Measurements from ENCODE around the gene AGXT. TPM values are rescaled to one million over a fixed set of nuclear protein-coding genes. Genes with fewer than 3 reads are reported as not detected.

The AGXT gene
- total RNA-seq, 1 experiment from 2014 or later = 0.34 TPM

DNA sequence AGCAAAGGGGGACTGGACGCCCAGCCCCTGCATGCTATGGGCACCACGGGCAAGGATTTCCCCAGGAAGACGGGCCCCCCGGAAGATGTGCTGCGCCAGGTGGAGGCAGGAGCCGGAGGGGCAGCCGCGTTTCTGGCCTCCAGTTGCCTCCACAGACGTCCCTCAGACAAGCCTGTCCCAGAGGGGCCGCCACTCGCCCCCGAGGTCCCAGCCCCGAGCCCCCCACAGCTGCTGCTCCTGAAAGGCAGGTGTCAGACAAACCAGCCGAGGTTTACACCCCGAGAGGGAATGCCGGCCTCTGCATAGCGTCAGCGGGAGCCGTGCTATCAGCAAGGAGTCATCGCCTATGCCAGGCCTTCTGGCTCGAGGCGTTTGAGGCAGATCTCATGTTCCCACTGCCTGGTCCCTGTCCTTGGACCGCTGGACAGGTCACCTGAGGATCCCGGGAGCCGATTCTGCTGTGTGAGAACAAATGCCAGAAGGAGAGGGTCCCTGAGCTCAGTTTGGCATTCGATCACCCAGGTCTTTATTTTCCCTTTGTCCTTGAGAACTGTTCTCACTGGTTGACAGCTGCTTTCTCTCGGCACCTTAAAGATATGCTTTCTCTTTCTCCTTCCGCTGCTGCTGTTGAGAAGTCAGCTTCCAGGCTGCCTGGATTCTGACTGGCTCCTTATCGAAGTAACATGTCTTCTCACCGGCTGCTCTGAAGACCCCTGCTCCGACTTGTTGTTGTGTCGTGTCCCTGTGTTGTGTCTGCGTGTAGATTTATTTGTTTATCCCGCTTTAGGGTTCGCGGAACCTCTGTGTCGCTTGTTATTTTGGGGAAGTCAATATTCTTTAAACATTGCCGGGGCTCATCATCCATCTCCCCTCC lies 58.1 kb downstream of the AGXT start:
- no peaks in the 10 kb centered on the region for H3K9me3 ChIP-seq (ENCODE audit: control insufficient read depth in 1 of 2, insufficient read depth in 1 of 2, low read depth in 1 of 2, low read length in 2 of 2)
- no peak for DNase-seq (ENCODE audit: low read depth, low spot score)
- no TSS peak for BruUV-seq (replicated peaks)
- no peak for TF ChIP-seq CBX3 (IDR thresholded peaks at IDR 0.05; ENCODE audit: low read depth)
- TF ChIP-seq TCF7L2 (IDR thresholded peaks at IDR 0.05; ENCODE audit: borderline replicate concordance, extremely low read depth, insufficient read depth, insufficient read length) = no peak
- no peak for TF ChIP-seq SP1 (IDR thresholded peaks at IDR 0.05; ENCODE audit: low read depth)
- TF ChIP-seq POLR2AphosphoS5 (IDR thresholded peaks at IDR 0.05; ENCODE audit: low read depth, low read length) = no peak
- TF ChIP-seq RAD21 (IDR thresholded peaks at IDR 0.05; ENCODE audit: low read depth) = no peak
- TF ChIP-seq, protein P1, sequence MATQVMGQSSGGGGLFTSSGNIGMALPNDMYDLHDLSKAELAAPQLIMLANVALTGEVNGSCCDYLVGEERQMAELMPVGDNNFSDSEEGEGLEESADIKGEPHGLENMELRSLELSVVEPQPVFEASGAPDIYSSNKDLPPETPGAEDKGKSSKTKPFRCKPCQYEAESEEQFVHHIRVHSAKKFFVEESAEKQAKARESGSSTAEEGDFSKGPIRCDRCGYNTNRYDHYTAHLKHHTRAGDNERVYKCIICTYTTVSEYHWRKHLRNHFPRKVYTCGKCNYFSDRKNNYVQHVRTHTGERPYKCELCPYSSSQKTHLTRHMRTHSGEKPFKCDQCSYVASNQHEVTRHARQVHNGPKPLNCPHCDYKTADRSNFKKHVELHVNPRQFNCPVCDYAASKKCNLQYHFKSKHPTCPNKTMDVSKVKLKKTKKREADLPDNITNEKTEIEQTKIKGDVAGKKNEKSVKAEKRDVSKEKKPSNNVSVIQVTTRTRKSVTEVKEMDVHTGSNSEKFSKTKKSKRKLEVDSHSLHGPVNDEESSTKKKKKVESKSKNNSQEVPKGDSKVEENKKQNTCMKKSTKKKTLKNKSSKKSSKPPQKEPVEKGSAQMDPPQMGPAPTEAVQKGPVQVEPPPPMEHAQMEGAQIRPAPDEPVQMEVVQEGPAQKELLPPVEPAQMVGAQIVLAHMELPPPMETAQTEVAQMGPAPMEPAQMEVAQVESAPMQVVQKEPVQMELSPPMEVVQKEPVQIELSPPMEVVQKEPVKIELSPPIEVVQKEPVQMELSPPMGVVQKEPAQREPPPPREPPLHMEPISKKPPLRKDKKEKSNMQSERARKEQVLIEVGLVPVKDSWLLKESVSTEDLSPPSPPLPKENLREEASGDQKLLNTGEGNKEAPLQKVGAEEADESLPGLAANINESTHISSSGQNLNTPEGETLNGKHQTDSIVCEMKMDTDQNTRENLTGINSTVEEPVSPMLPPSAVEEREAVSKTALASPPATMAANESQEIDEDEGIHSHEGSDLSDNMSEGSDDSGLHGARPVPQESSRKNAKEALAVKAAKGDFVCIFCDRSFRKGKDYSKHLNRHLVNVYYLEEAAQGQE (IDR thresholded peaks at IDR 0.05; ENCODE audit: low read depth) = no peak
- no peak for TF ChIP-seq SRF (IDR thresholded peaks at IDR 0.05; ENCODE audit: low read depth)
- TF ChIP-seq, protein P2, sequence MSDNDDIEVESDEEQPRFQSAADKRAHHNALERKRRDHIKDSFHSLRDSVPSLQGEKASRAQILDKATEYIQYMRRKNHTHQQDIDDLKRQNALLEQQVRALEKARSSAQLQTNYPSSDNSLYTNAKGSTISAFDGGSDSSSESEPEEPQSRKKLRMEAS (IDR thresholded peaks at IDR 0.05) = no peak
- TF ChIP-seq CEBPB (IDR thresholded peaks at IDR 0.05; ENCODE audit: low read depth) = no peak
- TF ChIP-seq, protein P3, sequence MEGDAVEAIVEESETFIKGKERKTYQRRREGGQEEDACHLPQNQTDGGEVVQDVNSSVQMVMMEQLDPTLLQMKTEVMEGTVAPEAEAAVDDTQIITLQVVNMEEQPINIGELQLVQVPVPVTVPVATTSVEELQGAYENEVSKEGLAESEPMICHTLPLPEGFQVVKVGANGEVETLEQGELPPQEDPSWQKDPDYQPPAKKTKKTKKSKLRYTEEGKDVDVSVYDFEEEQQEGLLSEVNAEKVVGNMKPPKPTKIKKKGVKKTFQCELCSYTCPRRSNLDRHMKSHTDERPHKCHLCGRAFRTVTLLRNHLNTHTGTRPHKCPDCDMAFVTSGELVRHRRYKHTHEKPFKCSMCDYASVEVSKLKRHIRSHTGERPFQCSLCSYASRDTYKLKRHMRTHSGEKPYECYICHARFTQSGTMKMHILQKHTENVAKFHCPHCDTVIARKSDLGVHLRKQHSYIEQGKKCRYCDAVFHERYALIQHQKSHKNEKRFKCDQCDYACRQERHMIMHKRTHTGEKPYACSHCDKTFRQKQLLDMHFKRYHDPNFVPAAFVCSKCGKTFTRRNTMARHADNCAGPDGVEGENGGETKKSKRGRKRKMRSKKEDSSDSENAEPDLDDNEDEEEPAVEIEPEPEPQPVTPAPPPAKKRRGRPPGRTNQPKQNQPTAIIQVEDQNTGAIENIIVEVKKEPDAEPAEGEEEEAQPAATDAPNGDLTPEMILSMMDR (IDR thresholded peaks at IDR 0.05 in 2 of 3, conservative IDR thresholded peaks at IDR 0.05 in 1 of 3; ENCODE audit: borderline replicate concordance in 1 of 3, insufficient read depth in 1 of 3, low read depth in 2 of 3, low read length in 2 of 3) = no peak
- no peak for TF ChIP-seq POLR2A (IDR thresholded peaks at IDR 0.05; ENCODE audit: borderline replicate concordance, extremely low read depth, insufficient read depth, insufficient read length)
- TF ChIP-seq JUND (IDR thresholded peaks at IDR 0.05) = no peak
- TF ChIP-seq, protein P4, sequence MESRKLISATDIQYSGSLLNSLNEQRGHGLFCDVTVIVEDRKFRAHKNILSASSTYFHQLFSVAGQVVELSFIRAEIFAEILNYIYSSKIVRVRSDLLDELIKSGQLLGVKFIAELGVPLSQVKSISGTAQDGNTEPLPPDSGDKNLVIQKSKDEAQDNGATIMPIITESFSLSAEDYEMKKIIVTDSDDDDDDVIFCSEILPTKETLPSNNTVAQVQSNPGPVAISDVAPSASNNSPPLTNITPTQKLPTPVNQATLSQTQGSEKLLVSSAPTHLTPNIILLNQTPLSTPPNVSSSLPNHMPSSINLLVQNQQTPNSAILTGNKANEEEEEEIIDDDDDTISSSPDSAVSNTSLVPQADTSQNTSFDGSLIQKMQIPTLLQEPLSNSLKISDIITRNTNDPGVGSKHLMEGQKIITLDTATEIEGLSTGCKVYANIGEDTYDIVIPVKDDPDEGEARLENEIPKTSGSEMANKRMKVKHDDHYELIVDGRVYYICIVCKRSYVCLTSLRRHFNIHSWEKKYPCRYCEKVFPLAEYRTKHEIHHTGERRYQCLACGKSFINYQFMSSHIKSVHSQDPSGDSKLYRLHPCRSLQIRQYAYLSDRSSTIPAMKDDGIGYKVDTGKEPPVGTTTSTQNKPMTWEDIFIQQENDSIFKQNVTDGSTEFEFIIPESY (IDR thresholded peaks at IDR 0.05; ENCODE audit: extremely low read depth, insufficient replicate concordance, low read length) = no peak
- TF ChIP-seq ZNF274 (IDR thresholded peaks at IDR 0.05; ENCODE audit: low read depth, low read length) = no peak
- H3K9me2 ChIP-seq (ENCODE audit: insufficient read depth) = no peaks in the 10 kb centered on the region
- ChIA-PET RAD21 (ENCODE audit: low non-redundant PET in 1 of 2, low total read pairs in 2 of 2, uncharacterized antibody in 2 of 2, unreplicated experiment in 2 of 2) (no interaction called here), POLR2A (interaction anchor here (0.6 kb wide), 1 partner anchor 181 kb away, joined by 3 read pairs; no protein-coding TSS in a partner anchor), CTCF (interaction anchor here (2.6 kb wide), 1 partner anchor 12 kb away, joined by 6 read pairs; no protein-coding TSS in a partner anchor)
- no peak overlapping the region for H2AFZ ChIP-seq (ENCODE audit: low read depth, low read length, poor library complexity, severe bottlenecking)
- intact Hi-C loops (cut with micrococcal nuclease) = no loop called here
- H3K4me2 ChIP-seq (ENCODE audit: low read length) = no peak overlapping the region
- H3K36me3 ChIP-seq (ENCODE audit: control insufficient read depth in 1 of 2, insufficient read depth in 2 of 2, low read length in 2 of 2) = no peaks in the 10 kb centered on the region
- no peak overlapping the region for H3K9ac ChIP-seq (ENCODE audit: low read length)
- peaks cover 0 to 5% of the 10 kb centered on the region in 2 experiments; a peak in 2 of 4 replicates for H3K4me1 ChIP-seq (ENCODE audit: control insufficient read depth in 1 of 2, insufficient read depth in 2 of 2, low read length in 2 of 2)
- H3K27ac ChIP-seq (ENCODE audit: low read depth, low read length) = no peak overlapping the region
- no peaks in the 10 kb centered on the region for H3K79me2 ChIP-seq (ENCODE audit: insufficient read depth, low read length)
- H3K27me3 ChIP-seq (ENCODE audit: insufficient read depth, low read length) = no peaks in the 10 kb centered on the region
- H4K20me1 ChIP-seq (ENCODE audit: insufficient read depth) = no peaks in the 10 kb centered on the region
- no peak overlapping the region for H3K4me3 ChIP-seq (replicated peaks in 1 of 2; ENCODE audit: low read depth in 1 of 2, low read length in 2 of 2)
- no peak for ATAC-seq
